Measurements from ENCODE around the gene AUTS2.

GRCh38 chr7:70539617-70540016 lies 941.3 kb downstream of the AUTS2 start:
- TF ChIP-seq POLR2A (IDR thresholded peaks at IDR 0.05) (no peak), CTCF (IDR thresholded peaks at IDR 0.05) (no peak)

Data from vagina (tissue), 2 donors.